Parathyroid adenoma (tissue), 2 donors: ENCODE measurements around the gene ARHGAP24.

Experiments
- H2AFZ ChIP-seq: fragments of 300-600 bp; sonication (generic); one replicate; pipeline ENCODE4 v1.7.0; 2017; ENCODE audit warnings: antibody characterized with exemption, mild to moderate bottlenecking
- H3K27ac ChIP-seq: fragments of 300-600 bp; sonication (generic); one replicate; pipeline ENCODE4 v1.7.0; 2017
- H3K27me3 ChIP-seq: fragments of 300-600 bp; sonication (generic); one replicate; pipeline ENCODE4 v1.7.0; 2017; ENCODE audit warnings: low read length; ENCODE audit not compliant: control insufficient read depth, insufficient read depth
- H3K36me3 ChIP-seq: fragments of 300-600 bp; sonication (generic); one replicate; pipeline ENCODE4 v1.7.0; 2017; ENCODE audit warnings: low read length; ENCODE audit not compliant: control insufficient read depth, insufficient read depth
- H3K4me1 ChIP-seq: fragments of 300-600 bp; sonication (generic); one replicate; pipeline ENCODE4 v1.7.0; 2017; ENCODE audit warnings: control low read depth
- H3K4me2 ChIP-seq: fragments of 300-600 bp; sonication (generic); one replicate; pipeline ENCODE4 v1.7.0; 2017; ENCODE audit warnings: low read length
- H3K4me3 ChIP-seq: fragments of 300-600 bp; sonication (generic); one replicate; pipeline ENCODE4 v1.7.0; 2017; ENCODE audit warnings: low read depth, low read length
- H3K79me2 ChIP-seq: fragments of 300-600 bp; sonication (generic); one replicate; pipeline ENCODE4 v1.7.0; 2017; ENCODE audit warnings: control low read depth
- H3K9ac ChIP-seq: fragments of 300-600 bp; sonication (generic); one replicate; pipeline ENCODE4 v1.7.0; 2017; ENCODE audit warnings: mild to moderate bottlenecking
- H3K9me3 ChIP-seq: fragments of 300-600 bp; sonication (generic); one replicate; pipeline ENCODE4 v1.7.0; 2017; ENCODE audit warnings: low read length; ENCODE audit not compliant: control insufficient read depth
- CTCF ChIP-seq: fragments of 300-600 bp; sonication (generic); IDR thresholded peaks from one replicate; pipeline ENCODE4 v1.7.0; 2017; ENCODE audit warnings: antibody characterized with exemption, mild to moderate bottlenecking
- donor health status: primary hyperparathyroidism.

The ARHGAP24 gene

GRCh38 chr4:85478576-85478975 is 3.6 kb downstream of the ARHGAP24 start:
- H3K36me3 ChIP-seq: no peaks in the 10 kb centered on the region
- no peak overlapping the region for H3K4me2 ChIP-seq
- H3K4me3 ChIP-seq: no peak overlapping the region
- H3K27ac ChIP-seq: no peak overlapping the region
- H3K9me3 ChIP-seq: no peaks in the 10 kb centered on the region
- H3K9ac ChIP-seq: no peak overlapping the region
- no peak for TF ChIP-seq CTCF
- H3K79me2 ChIP-seq: no peaks in the 10 kb centered on the region
- no peaks in the 10 kb centered on the region for H3K27me3 ChIP-seq
- H2AFZ ChIP-seq: no peak overlapping the region
- no peaks in the 10 kb centered on the region for H3K4me1 ChIP-seq

- H3K4me3 ChIP-seq: no peak overlapping the region
- H3K9me3 ChIP-seq: no peaks in the 10 kb centered on the region
- no peaks in the 10 kb centered on the region for H3K36me3 ChIP-seq
- no peak overlapping the region for H3K27ac ChIP-seq
- no peak overlapping the region for H2AFZ ChIP-seq
- TF ChIP-seq CTCF: no peak
- H3K4me2 ChIP-seq: no peak overlapping the region
- no peak overlapping the region for H3K9ac ChIP-seq
- H3K27me3 ChIP-seq: no peaks in the 10 kb centered on the region
- no peaks in the 10 kb centered on the region for H3K4me1 ChIP-seq
- no peaks in the 10 kb centered on the region for H3K79me2 ChIP-seq
These were observed 7.2 kb downstream of the ARHGAP24 start for GRCh38 chr4:85482010-85482738.

- Histone ChIP-seq H3K27me3 (no peaks in the 10 kb centered on the region), H3K4me3 (no peak overlapping the region)
These were observed 11.6 kb downstream of the ARHGAP24 start for GRCh38 chr4:85486425-85487086.

GRCh38 chr4:85488416-85488815 is 13.5 kb downstream of the ARHGAP24 start:
- Histone ChIP-seq H3K27me3 (no peaks in the 10 kb centered on the region), H3K9ac (no peak overlapping the region), H3K4me2 (no peak overlapping the region), H3K36me3 (no peaks in the 10 kb centered on the region), H3K4me1 (no peaks in the 10 kb centered on the region), H2AFZ (no peak overlapping the region), H3K27ac (no peak overlapping the region), H3K79me2 (no peaks in the 10 kb centered on the region), H3K4me3 (no peak overlapping the region), H3K9me3 (no peaks in the 10 kb centered on the region)
- TF ChIP-seq CTCF: no peak

More at GRCh38 chr4:85486425-85487086, 11.6 kb downstream of the ARHGAP24 start:
- Histone ChIP-seq H3K79me2 (no peaks in the 10 kb centered on the region), H3K4me1 (no peaks in the 10 kb centered on the region), H3K27ac (no peak overlapping the region), H3K36me3 (no peaks in the 10 kb centered on the region), H2AFZ (no peak overlapping the region), H3K9me3 (no peaks in the 10 kb centered on the region), H3K4me2 (no peak overlapping the region), H3K9ac (no peak overlapping the region)
- TF ChIP-seq CTCF: no peak
